Activated CD8-positive, alpha-beta memory T cell treated with anti-CD3 and anti-CD28 coated beads for 48 hours (primary cell): ENCODE measurements around the gene DCP1B.

ENCODE experiments used
- DNase-seq, 3 experiments: peaks; one replicate each; pipeline ENCODE4 v3.0.0-alpha.2; 2020; ENCODE audit warnings: low read depth in 2 of 3, low spot score in 2 of 3

The DCP1B gene

GRCh38 chr12:1935700-1936378 is 68.4 kb downstream of the DCP1B start:
- no peak for DNase-seq

GRCh38 chr12:1935242-1935641 is 69.0 kb downstream of the DCP1B start:
- DNase-seq = no peak

- no peak for DNase-seq
Observed at GRCh38 chr12:1934831-1935230, 69.4 kb downstream of the DCP1B start.

- DNase-seq = no peak
Observed at GRCh38 chr12:1934068-1934467, 70.2 kb downstream of the DCP1B start.

- no peak for DNase-seq
Observed at GRCh38 chr12:1933342-1934051, 70.8 kb downstream of the DCP1B start.

- DNase-seq = no peak
Observed at GRCh38 chr12:1932264-1932777, 71.9 kb downstream of the DCP1B start.

GRCh38 chr12:1931642-1932041 is 72.6 kb downstream of the DCP1B start:
- DNase-seq = no peak

GRCh38 chr12:1930803-1931597 is 73.3 kb downstream of the DCP1B start:
- no peak for DNase-seq

- no peak for DNase-seq
Observed at GRCh38 chr12:1929985-1930802, 74.1 kb downstream of the DCP1B start.

- DNase-seq = no peak
Observed at GRCh38 chr12:1929241-1929984, 74.8 kb downstream of the DCP1B start.

- no peak for DNase-seq
Observed at GRCh38 chr12:1928439-1929121, 75.7 kb downstream of the DCP1B start.

GRCh38 chr12:1927751-1928351 is 76.4 kb downstream of the DCP1B start:
- no peak for DNase-seq

GRCh38 chr12:1927051-1927680 is 77.1 kb downstream of the DCP1B start:
- no peak for DNase-seq

GRCh38 chr12:1926251-1926657 is 78.0 kb downstream of the DCP1B start:
- no peak for DNase-seq

- no peak for DNase-seq
Observed at GRCh38 chr12:1925684-1926006, 78.6 kb downstream of the DCP1B start.

- no peak for DNase-seq
Observed at GRCh38 chr12:1924996-1925683, 79.1 kb downstream of the DCP1B start.

- no peak for DNase-seq
Observed at GRCh38 chr12:1922985-1923384, 81.3 kb downstream of the DCP1B start.

- no peak for DNase-seq
Observed at GRCh38 chr12:1922075-1922709, 82.1 kb downstream of the DCP1B start.
